Kidney epithelial cell (primary cell): ENCODE results near the gene GLIS2. TPM values are rescaled to one million over a fixed set of nuclear protein-coding genes. Genes with fewer than 3 reads are reported as not detected.
"Not testable (repeated sequence)": the region's sequence is repeated elsewhere in the genome, so short reads cannot be mapped to it uniquely, and the experiment has no call there.

ENCODE experiments used
- DNase-seq: peaks from one replicate; pipeline ENCODE4 v3.0.0-alpha.2; 2010; ENCODE audit warnings: low read depth
- H3K27me3 ChIP-seq: 2 replicates; pipeline ENCODE4 v1.6.0; 2011; ENCODE audit warnings: low read length; ENCODE audit not compliant: control insufficient read depth, insufficient read depth
- H3K36me3 ChIP-seq: 2 replicates; pipeline ENCODE4 v1.5.1; 2011; ENCODE audit warnings: low read length; ENCODE audit not compliant: control insufficient read depth, insufficient read depth
- H3K4me3 ChIP-seq: 2 replicates; pipeline ENCODE4 v1.5.1; 2011; ENCODE audit warnings: low read depth, mild to moderate bottlenecking, control low read depth, low read length
- total RNA-seq: library from RNA; depleted of rRNA; stranded (reverse); fragments of >200 nt; gene quantifications from 2 replicates; pipeline ENCODE4 v1.2.3, GENCODE V29; 2015
- TF ChIP-seq, protein P1 (sequence below): IDR thresholded peaks from 2 replicates; pipeline ENCODE4 v1.5.1; 2011; ENCODE audit warnings: mild to moderate bottlenecking, moderate library complexity, low read length, control low read depth, inconsistent platforms; ENCODE audit not compliant: insufficient read depth, poor library complexity, severe bottlenecking

Gene GLIS2
- total RNA-seq, 1 donor from 2014 or later: 11.5 TPM

DNA sequence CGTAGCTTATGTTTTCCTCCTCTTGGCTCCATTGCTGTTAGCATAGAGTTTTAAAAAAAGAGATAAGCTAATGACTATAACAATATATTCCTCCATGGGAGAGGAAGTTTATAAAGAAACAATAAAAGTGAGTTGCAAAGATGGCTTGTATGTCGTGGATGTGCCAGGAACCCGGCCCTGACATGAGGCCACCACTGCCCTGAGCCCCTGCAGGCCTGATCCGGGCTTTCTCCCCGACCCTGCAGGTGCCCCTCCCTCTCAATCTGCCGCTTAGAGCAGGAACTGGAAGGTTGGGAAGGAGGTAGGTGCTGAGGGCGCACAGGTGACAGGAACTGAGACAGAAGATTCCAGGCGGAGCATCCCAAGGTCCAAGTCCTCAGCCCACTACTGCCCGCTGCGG lies 23.6 kb downstream of the GLIS2 start:
- Histone ChIP-seq H3K27me3 (no peaks in the 10 kb centered on the region), H3K4me3 (no peak overlapping the region), H3K36me3 (peaks cover 6% of the 10 kb centered on the region)
- TF ChIP-seq, protein P1, sequence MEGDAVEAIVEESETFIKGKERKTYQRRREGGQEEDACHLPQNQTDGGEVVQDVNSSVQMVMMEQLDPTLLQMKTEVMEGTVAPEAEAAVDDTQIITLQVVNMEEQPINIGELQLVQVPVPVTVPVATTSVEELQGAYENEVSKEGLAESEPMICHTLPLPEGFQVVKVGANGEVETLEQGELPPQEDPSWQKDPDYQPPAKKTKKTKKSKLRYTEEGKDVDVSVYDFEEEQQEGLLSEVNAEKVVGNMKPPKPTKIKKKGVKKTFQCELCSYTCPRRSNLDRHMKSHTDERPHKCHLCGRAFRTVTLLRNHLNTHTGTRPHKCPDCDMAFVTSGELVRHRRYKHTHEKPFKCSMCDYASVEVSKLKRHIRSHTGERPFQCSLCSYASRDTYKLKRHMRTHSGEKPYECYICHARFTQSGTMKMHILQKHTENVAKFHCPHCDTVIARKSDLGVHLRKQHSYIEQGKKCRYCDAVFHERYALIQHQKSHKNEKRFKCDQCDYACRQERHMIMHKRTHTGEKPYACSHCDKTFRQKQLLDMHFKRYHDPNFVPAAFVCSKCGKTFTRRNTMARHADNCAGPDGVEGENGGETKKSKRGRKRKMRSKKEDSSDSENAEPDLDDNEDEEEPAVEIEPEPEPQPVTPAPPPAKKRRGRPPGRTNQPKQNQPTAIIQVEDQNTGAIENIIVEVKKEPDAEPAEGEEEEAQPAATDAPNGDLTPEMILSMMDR: no peak
- DNase-seq: no peak

- no peak overlapping the region for H3K4me3 ChIP-seq
- TF ChIP-seq, protein P1: peak; percentile 9
Observed at GRCh38 chr16:4339909-4340308, 24.0 kb downstream of the GLIS2 start.

DNA sequence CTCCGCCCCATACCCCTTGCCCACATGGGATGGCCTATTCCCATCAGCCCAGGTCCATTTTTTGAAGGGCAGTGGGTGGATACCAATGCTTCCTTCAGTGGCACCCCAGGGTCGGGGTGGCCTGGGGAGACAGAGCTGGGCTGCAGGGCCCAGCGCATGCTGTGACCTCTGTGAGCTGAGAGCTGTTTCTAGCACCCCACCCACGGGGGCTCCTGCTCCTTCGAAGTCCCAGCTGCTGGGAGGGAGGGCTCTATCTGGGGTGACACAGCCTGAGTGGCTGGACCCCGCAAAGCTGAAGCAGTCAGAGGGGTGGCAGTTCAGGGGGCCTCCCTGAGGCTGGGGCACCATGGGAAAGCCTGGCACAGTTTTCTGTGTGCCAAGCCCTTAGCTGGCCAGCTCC lies 24.6 kb downstream of the GLIS2 start:
- peaks cover 3% of the 10 kb centered on the region for H3K36me3 ChIP-seq
- H3K4me3 ChIP-seq: no peak overlapping the region
- H3K27me3 ChIP-seq: no peaks in the 10 kb centered on the region
- TF ChIP-seq, protein P1: no peak
- no peak for DNase-seq

More at GRCh38 chr16:4339909-4340308, 24.0 kb downstream of the GLIS2 start:
- Histone ChIP-seq H3K27me3 (no peaks in the 10 kb centered on the region), H3K36me3 (peaks cover 4% of the 10 kb centered on the region)
- DNase-seq: no peak

DNA sequence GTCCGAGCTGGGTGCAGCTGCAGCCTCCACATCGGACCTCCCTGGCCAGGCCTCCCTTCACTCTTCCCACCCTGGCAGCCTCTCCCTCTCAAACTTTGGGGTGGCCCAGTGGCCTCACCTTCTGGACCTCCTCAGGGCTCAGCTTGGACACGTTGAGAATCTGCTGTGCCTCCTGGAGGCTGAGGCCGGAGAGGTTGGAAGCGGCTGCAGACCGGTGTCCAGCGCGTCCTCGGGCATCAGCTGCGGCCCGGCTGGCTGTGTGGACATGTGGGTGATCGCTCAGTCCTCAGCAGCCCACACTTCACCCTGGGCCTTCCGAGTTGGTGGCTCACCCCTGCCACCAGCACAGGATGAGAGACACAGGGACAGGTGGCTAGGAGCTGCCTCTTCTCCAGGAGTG lies 25.4 kb downstream of the GLIS2 start:
- Histone ChIP-seq H3K4me3 (no peak overlapping the region), H3K36me3 (peaks cover 3% of the 10 kb centered on the region), H3K27me3 (no peaks in the 10 kb centered on the region)
- TF ChIP-seq, protein P1: no peak
- no peak for DNase-seq

GRCh38 chr16:4342866-4343744 lies 27.2 kb downstream of the GLIS2 start:
- Histone ChIP-seq H3K36me3 (peaks cover 3% of the 10 kb centered on the region), H3K4me3 (no peak overlapping the region), H3K27me3 (no peaks in the 10 kb centered on the region)
- DNase-seq: no peak
- TF ChIP-seq, protein P1: no peak

- H3K4me3 ChIP-seq, DNase-seq, H3K36me3 ChIP-seq, H3K27me3 ChIP-seq: not testable (repeated sequence)
Observed at GRCh38 chr16:4344300-4344982, 28.6 kb downstream of the GLIS2 start.
